HG02763 (cell line): Measurements from ENCODE around the gene TBCEL.
A peak's percentile ranks its signal among the peaks of the same experiment; 100 is the strongest.

Experiments
- ATAC-seq: cut with Tn5 transposase; IDR thresholded peaks from one replicate; pipeline ENCODE4 v1.9.1; 2021; ENCODE audit warnings: mild to moderate bottlenecking, moderate library complexity; ENCODE audit not compliant: unreplicated experiment

Gene TBCEL

GRCh38 chr11:121058941-121059340 lies 35.0 kb downstream of the TBCEL start:
- ATAC-seq, result no peak

DNA sequence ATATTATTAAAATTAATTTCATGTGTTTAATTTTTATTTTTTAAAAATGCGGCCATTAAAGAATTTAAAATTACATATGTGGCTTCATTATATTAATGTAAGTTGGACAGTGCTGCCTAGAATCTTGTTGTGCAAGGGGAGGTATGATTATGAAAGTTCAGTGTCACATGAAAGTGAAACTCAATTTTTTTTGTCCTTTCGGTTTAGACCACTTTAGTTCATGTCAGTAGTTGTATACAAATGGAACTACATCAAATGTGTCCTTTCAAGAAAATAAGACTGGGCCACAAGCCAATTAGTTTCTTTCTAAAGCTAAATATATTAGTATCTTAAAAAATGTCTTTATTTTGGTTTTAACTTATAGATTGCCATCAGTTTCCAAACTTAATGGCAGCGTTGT lies 35.7 kb downstream of the TBCEL start:
- peak; percentile 88 for ATAC-seq

GRCh38 chr11:121063728-121064127 lies 39.8 kb downstream of the TBCEL start:
- no peak for ATAC-seq

- no peak for ATAC-seq
Observed at GRCh38 chr11:121066623-121067022, 42.7 kb downstream of the TBCEL start.

DNA sequence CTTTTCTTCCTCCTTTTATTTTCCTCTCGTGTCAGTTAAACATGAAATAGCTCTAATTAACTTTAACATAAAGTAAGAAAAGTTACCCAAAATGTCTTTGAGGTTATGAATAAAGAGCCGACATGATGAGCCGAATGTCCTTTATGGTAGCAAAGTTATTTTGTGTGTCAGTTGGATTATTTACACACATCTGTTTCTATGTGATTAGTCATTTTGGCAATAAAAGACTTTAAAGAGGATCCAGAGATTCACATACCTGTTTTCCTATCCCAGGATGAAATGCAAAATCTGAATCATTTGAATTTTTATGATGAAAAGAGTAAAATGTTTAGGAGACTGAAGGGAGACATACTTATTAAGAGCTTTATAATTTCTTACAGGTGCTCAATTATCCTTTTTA lies 43.1 kb downstream of the TBCEL start:
- ATAC-seq, result no peak

DNA sequence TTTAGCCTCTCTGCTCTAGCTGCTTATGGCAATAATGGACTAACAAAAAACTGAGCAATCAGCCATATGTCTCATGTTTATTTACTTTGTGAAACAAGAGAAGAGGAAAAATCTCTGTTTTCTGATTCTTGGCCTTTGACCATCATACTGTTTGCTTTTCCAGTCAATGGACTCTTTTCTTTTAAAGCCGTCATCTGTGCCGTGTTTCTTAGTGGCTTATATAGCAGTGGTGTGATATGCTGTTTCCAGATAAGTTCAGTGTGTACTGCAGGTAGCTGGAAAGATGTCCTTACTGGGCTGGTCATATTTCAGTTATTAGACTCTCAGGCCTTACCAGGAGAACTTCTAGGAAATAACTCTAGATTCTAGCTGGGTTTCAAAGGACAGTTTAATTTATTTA lies 43.6 kb downstream of the TBCEL start:
- ATAC-seq, result no peak

- ATAC-seq, result no peak
Observed at GRCh38 chr11:121067962-121068647, 44.2 kb downstream of the TBCEL start.

DNA sequence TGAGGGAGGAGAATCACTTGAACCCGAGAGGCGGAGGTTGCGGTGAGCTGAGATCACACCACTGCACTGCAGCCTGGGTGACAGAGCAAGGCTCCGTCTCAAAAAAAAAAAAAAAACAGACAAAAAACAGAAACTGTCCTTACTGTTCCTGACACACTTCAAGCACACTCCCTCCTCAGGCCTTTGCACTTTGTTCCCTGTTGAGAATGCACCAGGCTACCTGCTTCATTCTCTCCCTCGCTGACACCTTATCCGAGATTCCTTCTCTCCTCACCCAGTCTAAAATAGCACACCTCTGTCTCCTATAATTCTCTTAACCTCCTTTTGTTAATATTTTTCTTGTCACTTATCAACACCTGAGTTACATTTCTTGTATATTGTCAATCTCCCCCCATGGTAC lies 44.9 kb downstream of the TBCEL start:
- ATAC-seq, result no peak

DNA sequence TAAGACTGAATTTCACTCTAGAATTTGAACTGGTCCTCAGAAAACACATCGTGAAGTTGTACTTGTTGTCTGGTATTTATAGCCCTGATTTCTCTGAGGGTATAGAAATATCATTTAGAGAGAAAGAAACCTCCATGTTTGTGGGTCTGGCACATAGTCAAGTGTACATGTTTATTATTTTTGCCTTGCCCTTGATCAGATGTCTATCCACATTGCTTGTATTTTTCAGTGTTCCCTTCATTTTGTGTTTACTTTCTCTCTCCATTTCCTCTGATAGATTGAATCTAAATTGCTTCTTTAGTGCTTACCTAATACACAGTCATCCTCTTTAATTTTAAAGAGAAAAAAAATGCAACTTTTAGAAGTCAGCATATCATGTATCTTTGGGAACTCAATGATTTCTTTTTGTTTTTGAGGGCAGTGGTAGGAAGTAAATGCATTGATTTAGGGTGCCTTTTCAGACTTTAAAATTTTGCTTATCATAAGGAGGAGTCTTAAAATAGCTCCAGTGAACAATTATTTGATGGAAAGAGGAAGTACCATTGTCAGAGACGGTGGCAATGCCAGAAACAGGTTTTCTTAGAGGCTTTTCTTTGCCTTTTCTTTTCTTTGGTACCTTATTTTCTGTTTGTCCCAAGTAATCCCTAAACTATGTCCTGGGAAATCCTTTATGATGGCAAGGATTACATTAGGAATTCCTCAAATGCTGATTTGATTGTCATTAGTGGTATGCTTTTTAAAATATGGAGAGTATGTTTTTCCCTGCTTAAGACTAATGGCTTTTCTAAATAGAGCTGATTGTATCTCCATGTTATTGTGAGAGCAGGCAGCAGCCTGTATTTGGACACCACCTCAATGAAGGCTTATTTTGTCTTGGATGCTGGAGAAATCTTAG lies 47.3 kb downstream of the TBCEL start:
- no peak for ATAC-seq

GRCh38 chr11:121071846-121072450 lies 48.0 kb downstream of the TBCEL start:
- no peak for ATAC-seq

DNA sequence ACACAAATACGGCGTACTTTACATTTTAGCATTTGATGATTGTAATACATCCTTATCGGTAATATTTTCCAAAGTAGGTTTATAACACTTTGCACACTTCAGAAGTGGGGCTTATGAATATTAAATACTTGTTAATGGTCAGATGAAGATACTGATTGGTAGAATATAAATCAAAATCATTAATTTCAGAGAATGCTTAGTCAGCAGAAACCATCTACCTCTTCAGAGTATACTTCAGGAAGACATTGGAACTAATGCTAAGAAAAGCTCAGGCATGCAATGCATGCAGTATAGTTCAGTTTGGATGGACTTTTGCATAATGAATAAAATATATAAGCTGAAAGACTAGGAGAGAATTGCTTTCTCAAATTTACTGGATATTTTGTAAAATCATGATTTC lies 57.4 kb downstream of the TBCEL start:
- ATAC-seq, result no peak

GRCh38 chr11:121082219-121082618 lies 58.3 kb downstream of the TBCEL start:
- no peak for ATAC-seq

DNA sequence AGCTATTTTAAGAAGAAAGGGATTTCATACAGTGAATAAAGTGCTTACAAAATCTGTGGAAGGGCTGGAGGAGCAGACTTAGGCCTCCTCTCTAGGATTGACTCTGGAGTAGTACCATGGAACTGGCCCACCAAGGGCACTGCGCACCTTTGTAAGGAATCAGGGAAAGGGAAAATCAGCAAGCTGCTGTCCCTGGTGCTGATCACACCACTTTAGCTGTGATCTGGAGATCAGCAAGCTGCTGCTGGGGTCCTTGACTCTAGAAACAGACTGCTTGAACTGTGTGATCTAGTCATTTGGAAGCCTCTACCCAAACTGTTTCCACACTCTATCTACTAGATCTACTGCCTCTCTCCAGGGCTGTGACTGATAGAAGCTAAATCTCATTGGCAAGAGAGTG lies 58.8 kb downstream of the TBCEL start:
- no peak for ATAC-seq

GRCh38 chr11:121086866-121087265 lies 63.0 kb downstream of the TBCEL start:
- no peak for ATAC-seq

DNA sequence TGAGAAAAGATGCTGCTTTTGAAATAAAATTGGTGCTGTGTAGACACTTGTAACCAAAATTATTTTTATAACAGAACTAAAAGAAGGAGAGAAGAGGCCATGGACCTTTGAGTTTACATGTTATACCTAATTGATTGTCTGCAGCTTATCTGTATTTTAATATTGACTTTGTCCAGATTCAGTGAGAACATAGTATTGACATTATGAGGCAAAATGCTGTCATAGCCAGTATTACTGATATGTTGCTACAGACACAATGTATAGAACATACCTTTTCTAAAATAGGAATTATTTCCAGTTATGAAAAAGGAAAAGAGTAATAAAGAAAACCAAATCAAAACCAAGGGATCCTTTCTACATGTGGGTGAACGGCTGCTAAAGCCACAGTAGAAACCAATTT lies 65.7 kb downstream of the TBCEL start:
- no peak for ATAC-seq

GRCh38 chr11:121090145-121090721 lies 66.3 kb downstream of the TBCEL start:
- ATAC-seq, result no peak

GRCh38 chr11:121091492-121092152 lies 67.7 kb downstream of the TBCEL start:
- no peak for ATAC-seq

- ATAC-seq, result no peak
Observed at GRCh38 chr11:121095561-121095960, 71.7 kb downstream of the TBCEL start.

GRCh38 chr11:121099364-121099763 lies 75.5 kb downstream of the TBCEL start:
- ATAC-seq, result no peak

DNA sequence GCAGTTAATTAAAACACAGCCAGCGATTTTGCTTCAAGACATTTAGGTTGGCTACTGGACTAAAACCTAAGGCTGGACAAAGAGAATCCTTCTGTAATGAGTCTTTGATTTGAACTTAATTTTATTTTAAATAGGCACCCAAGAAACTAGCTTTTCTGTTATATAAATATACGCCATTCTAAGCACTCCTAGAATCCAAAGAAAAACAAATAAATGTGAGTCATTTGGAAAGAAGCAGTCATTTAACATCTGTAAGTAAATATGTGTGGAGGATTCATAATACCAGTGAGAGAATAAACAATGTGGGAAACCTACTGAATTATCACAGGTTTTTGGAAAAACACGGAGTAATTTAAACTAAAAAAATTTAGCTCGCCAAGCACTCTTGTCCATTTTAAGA lies 76.0 kb downstream of the TBCEL start:
- ATAC-seq, result no peak

DNA sequence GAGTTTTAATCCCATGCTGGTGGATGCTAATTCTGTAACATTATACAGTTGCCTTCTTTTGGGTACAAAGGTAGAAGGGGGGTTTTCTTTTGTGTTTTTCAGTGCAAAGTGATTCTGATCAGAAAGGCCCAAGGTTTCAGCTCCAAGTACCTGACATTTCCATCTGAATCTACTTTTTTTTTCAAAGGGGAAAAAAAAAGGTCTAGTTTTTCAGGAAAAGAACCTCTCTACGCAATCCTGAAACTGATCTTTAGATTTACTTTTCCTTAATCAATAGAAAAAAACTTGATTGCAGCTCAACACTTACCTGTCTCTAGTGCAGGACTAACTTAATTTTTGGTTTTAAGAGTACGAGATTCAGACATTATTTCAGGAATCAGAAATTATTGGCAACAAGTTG lies 77.0 kb downstream of the TBCEL start, which contains the start of gene TECTA:
TSS of gene TECTA (plus strand) at position 301 of the 400 bp plus-strand sequence. CDS start 1,423 bp downstream, outside the sequence.
- ATAC-seq, result no peak
